Cardiac fibroblast (primary cell): ENCODE results near the gene CAMTA1.

ENCODE experiments used
- DNase-seq, 2 donors: peaks; one replicate each; pipeline versions ENCODE4 v3.0.0 to v3.0.0-alpha.2; 2010; ENCODE audit warnings: low read depth in 2 of 2
- H3K4me3 ChIP-seq, 2 donors: replicated peaks in 1 of 2; 1 replicate in 1 of 2; 2 replicates in 1 of 2; pipeline ENCODE4 v1.5.1; 2011; ENCODE audit warnings: low read depth in 2 of 2, low read length in 2 of 2, mild to moderate bottlenecking in 2 of 2, moderate library complexity in 1 of 2
- CTCF ChIP-seq: IDR thresholded peaks from one replicate; pipeline ENCODE4 v1.5.1; 2011; ENCODE audit warnings: low read depth, mild to moderate bottlenecking, low read length, inconsistent platforms

Gene CAMTA1

GRCh38 chr1:7535934-7536878, 751.0 kb downstream of the CAMTA1 start:
- no peak for TF ChIP-seq CTCF
- no peak overlapping the region for H3K4me3 ChIP-seq
- DNase-seq = no peak

GRCh38 chr1:7536891-7537591, 751.8 kb downstream of the CAMTA1 start:
- no peak for TF ChIP-seq CTCF
- H3K4me3 ChIP-seq = no peak overlapping the region
- DNase-seq = no peak

- H3K4me3 ChIP-seq = no peak overlapping the region
- peak; percentile 15 to 42 for DNase-seq
- TF ChIP-seq CTCF = no peak
Observed at GRCh38 chr1:7538033-7538432, 752.8 kb downstream of the CAMTA1 start.

- H3K4me3 ChIP-seq = no peak overlapping the region
- no peak for DNase-seq
- TF ChIP-seq CTCF = no peak
Observed at GRCh38 chr1:7538849-7539768, 753.9 kb downstream of the CAMTA1 start.

GRCh38 chr1:7539769-7540175, 754.5 kb downstream of the CAMTA1 start:
- peak in 1 of 2 donors; percentile 24 for DNase-seq
- no peak overlapping the region for H3K4me3 ChIP-seq
- peak; percentile 41 for TF ChIP-seq CTCF

GRCh38 chr1:7540816-7541215, 755.6 kb downstream of the CAMTA1 start:
- DNase-seq = no peak
- TF ChIP-seq CTCF = no peak
- no peak overlapping the region for H3K4me3 ChIP-seq
